GM12891 (cell line): ENCODE measurements around the gene PCDHB1.

ENCODE experiments used
- POLR2A ChIP-seq: IDR thresholded peaks from 2 replicates; pipeline ENCODE4 v1.6.1; 2011; ENCODE audit warnings: low read depth, low read length, control low read depth
- POLR2AphosphoS5 ChIP-seq: IDR thresholded peaks from 2 replicates; pipeline ENCODE4 v1.6.1; 2011; ENCODE audit warnings: low read depth, low read length, control low read depth
- SPI1 ChIP-seq: IDR thresholded peaks from 2 replicates; pipeline ENCODE4 v1.6.1; 2011; ENCODE audit warnings: low read depth, low read length, control low read depth

- TF ChIP-seq POLR2AphosphoS5 (no peak), POLR2A (no peak), SPI1 (no peak)
Measured at GRCh38 chr5:141022384-141022783, 28.8 kb upstream of the PCDHB1 start.
